Stimulated activated naive CD8-positive, alpha-beta T cell treated with anti-CD3 and anti-CD28 coated beads, Interleukin-15, Interleukin-2, amounts not matched to agents 100 ng/mL and 50 ng/mL, for 24 hours (primary cell): Measurements from ENCODE around the gene RRM2.
"Not testable (repeated sequence)": the region's sequence is repeated elsewhere in the genome, so short reads cannot be mapped to it uniquely, and the experiment has no call there.

Experiments used
- H3K27ac Mint-ChIP-seq: one replicate; pipeline ENCODE4 v1.8.0; 2021; ENCODE audit warnings: mild to moderate bottlenecking, mixed read lengths
- H3K27me3 Mint-ChIP-seq: one replicate; pipeline ENCODE4 v1.8.0; 2021; ENCODE audit warnings: mixed read lengths
- H3K36me3 Mint-ChIP-seq: one replicate; pipeline ENCODE4 v1.8.0; 2021; ENCODE audit warnings: low read depth, mixed read lengths
- H3K4me1 Mint-ChIP-seq: one replicate; pipeline ENCODE4 v1.8.0; 2021; ENCODE audit warnings: low read depth, mixed read lengths
- H3K4me3 Mint-ChIP-seq: one replicate; pipeline ENCODE4 v1.8.0; 2021; ENCODE audit warnings: mild to moderate bottlenecking, mixed read lengths
- H3K9me3 Mint-ChIP-seq: one replicate; pipeline ENCODE4 v1.8.0; 2021; ENCODE audit warnings: mixed read lengths

The RRM2 gene

DNA sequence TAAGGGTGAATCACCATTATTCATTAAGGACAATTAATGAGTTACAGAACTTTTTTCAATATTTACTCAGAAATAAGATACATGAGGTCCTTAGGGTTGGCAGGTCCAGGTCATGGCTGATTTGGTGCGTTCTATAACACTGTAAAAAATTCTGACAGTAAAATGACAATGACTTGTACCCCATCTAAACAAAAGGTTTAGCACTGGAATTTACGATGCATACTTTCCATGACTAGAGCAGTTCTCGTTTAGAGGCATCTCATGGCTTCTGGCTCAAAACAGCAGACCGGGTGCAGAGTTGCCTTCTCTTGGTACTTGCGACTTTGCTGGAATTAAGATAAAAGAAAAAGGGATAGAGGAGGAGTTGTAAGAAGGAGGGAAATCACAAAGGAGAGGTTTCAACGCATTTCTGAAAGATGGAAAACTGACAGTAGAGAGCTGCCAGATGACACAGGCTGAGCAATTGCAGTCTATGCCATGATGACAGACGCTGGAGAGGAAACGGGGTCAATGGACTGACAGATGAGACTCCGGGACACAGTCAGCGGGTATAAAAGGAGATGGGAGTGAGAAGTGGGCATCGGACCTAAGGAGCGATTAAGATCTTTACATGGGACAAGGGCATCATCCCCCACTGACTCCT, 38.2 kb upstream of the RRM2 start:
- no peaks in the 10 kb centered on the region for H3K9me3 Mint-ChIP-seq
- H3K4me1 Mint-ChIP-seq = peaks cover 28% of the 10 kb centered on the region
- H3K27ac Mint-ChIP-seq = peak overlapping the region; percentile 75
- peak overlapping the region; percentile 11 for H3K4me3 Mint-ChIP-seq
- H3K36me3 Mint-ChIP-seq = no peaks in the 10 kb centered on the region
- H3K27me3 Mint-ChIP-seq = peaks cover 67% of the 10 kb centered on the region

GRCh38 chr2:10085043-10085667, 37.4 kb upstream of the RRM2 start:
- no peak overlapping the region for H3K4me3 Mint-ChIP-seq
- peaks cover 75% of the 10 kb centered on the region for H3K27me3 Mint-ChIP-seq
- peaks cover 32% of the 10 kb centered on the region for H3K4me1 Mint-ChIP-seq
- no peaks in the 10 kb centered on the region for H3K9me3 Mint-ChIP-seq
- no peak overlapping the region for H3K27ac Mint-ChIP-seq
- no peaks in the 10 kb centered on the region for H3K36me3 Mint-ChIP-seq

GRCh38 chr2:10085668-10086059, 36.9 kb upstream of the RRM2 start:
- Mint-ChIP-seq H3K4me3 (no peak overlapping the region), H3K9me3 (no peaks in the 10 kb centered on the region), H3K4me1 (peaks cover 30% of the 10 kb centered on the region), H3K27me3 (peaks cover 80% of the 10 kb centered on the region), H3K27ac (no peak overlapping the region), H3K36me3 (no peaks in the 10 kb centered on the region)

GRCh38 chr2:10086950-10087349, 35.6 kb upstream of the RRM2 start:
- Mint-ChIP-seq H3K4me1 (peaks cover 26% of the 10 kb centered on the region), H3K27me3 (peaks cover 77% of the 10 kb centered on the region), H3K27ac (no peak overlapping the region), H3K9me3 (no peaks in the 10 kb centered on the region), H3K4me3 (no peak overlapping the region), H3K36me3 (no peaks in the 10 kb centered on the region)

- H3K4me1 Mint-ChIP-seq = peaks cover 26% of the 10 kb centered on the region
- no peak overlapping the region for H3K4me3 Mint-ChIP-seq
- H3K27ac Mint-ChIP-seq = no peak overlapping the region
- H3K27me3 Mint-ChIP-seq = peaks cover 79% of the 10 kb centered on the region
- no peaks in the 10 kb centered on the region for H3K9me3 Mint-ChIP-seq
- H3K36me3 Mint-ChIP-seq = no peaks in the 10 kb centered on the region
Measured at GRCh38 chr2:10087360-10087759, 35.2 kb upstream of the RRM2 start.

GRCh38 chr2:10089565-10090190, 32.9 kb upstream of the RRM2 start:
- H3K9me3 Mint-ChIP-seq = no peaks in the 10 kb centered on the region
- H3K36me3 Mint-ChIP-seq = no peaks in the 10 kb centered on the region
- H3K4me1 Mint-ChIP-seq = peaks cover 8% of the 10 kb centered on the region
- peaks cover 73% of the 10 kb centered on the region for H3K27me3 Mint-ChIP-seq
- H3K27ac Mint-ChIP-seq = no peak overlapping the region
- no peak overlapping the region for H3K4me3 Mint-ChIP-seq

- H3K4me1 Mint-ChIP-seq = peaks cover 8% of the 10 kb centered on the region
- no peak overlapping the region for H3K27ac Mint-ChIP-seq
- H3K9me3 Mint-ChIP-seq = no peaks in the 10 kb centered on the region
- peak overlapping the region; percentile 71 for H3K4me3 Mint-ChIP-seq
- no peaks in the 10 kb centered on the region for H3K36me3 Mint-ChIP-seq
- H3K27me3 Mint-ChIP-seq = peaks cover 64% of the 10 kb centered on the region
Measured at GRCh38 chr2:10091182-10091888, 31.2 kb upstream of the RRM2 start.

DNA sequence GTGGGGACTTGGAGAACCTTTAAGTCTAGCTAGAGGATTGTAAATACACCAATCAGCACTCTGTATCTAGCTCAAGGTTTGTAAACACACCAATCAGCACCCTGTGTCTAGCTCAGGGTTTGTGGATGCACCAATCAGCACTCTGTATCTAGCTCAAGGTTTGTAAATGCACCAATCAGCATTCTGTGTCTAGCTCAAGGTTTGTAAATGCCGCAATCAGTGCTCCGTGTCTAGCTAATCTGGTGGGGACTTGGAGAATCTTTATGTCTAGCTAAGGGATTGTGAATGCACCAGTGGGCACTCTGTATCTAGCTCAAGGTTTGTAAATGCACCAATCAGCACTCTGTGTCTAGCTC, 30.7 kb upstream of the RRM2 start:
- peak overlapping the region; percentile 7 for H3K4me3 Mint-ChIP-seq
- not testable (repeated sequence) for H3K27ac Mint-ChIP-seq, H3K4me1 Mint-ChIP-seq, H3K9me3 Mint-ChIP-seq, H3K36me3 Mint-ChIP-seq
- peaks cover 64% of the 10 kb centered on the region for H3K27me3 Mint-ChIP-seq

- peaks cover 53% of the 10 kb centered on the region for H3K27me3 Mint-ChIP-seq
- no peak overlapping the region for H3K4me3 Mint-ChIP-seq
- H3K9me3 Mint-ChIP-seq = no peaks in the 10 kb centered on the region
- peak overlapping the region; percentile 34 for H3K27ac Mint-ChIP-seq
- no peaks in the 10 kb centered on the region for H3K36me3 Mint-ChIP-seq
- H3K4me1 Mint-ChIP-seq = peaks cover 8% of the 10 kb centered on the region
Measured at GRCh38 chr2:10094271-10094814, 28.2 kb upstream of the RRM2 start.

GRCh38 chr2:10095175-10095574, 27.4 kb upstream of the RRM2 start:
- H3K36me3 Mint-ChIP-seq = no peaks in the 10 kb centered on the region
- no peaks in the 10 kb centered on the region for H3K9me3 Mint-ChIP-seq
- peaks cover 4% of the 10 kb centered on the region for H3K4me1 Mint-ChIP-seq
- H3K27ac Mint-ChIP-seq = no peak overlapping the region
- H3K4me3 Mint-ChIP-seq = no peak overlapping the region
- peaks cover 44% of the 10 kb centered on the region for H3K27me3 Mint-ChIP-seq

DNA sequence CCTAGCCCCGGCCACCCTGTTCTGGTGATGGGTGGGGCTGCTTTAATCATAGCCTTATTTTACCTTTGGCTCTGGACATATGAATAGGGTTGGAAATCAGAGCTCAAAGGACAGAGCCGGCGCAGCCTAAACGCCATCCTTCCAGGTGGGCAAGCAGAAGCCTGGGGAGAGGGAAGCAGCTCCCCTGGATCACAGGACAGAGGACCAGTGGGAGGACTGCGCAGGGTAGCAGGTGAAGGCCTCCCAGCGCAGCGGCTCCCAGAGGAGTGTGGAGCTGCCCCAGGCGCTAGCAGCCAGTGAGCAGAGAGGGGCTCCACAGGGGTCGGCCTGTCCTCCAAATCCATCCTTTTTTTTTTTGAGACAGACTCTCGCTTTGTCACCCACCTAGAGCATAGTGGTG, 25.9 kb upstream of the RRM2 start:
- Mint-ChIP-seq H3K4me1 (no peaks in the 10 kb centered on the region), H3K27me3 (peaks cover 34% of the 10 kb centered on the region), H3K4me3 (no peak overlapping the region), H3K27ac (no peak overlapping the region), H3K9me3 (no peaks in the 10 kb centered on the region), H3K36me3 (no peaks in the 10 kb centered on the region)

DNA sequence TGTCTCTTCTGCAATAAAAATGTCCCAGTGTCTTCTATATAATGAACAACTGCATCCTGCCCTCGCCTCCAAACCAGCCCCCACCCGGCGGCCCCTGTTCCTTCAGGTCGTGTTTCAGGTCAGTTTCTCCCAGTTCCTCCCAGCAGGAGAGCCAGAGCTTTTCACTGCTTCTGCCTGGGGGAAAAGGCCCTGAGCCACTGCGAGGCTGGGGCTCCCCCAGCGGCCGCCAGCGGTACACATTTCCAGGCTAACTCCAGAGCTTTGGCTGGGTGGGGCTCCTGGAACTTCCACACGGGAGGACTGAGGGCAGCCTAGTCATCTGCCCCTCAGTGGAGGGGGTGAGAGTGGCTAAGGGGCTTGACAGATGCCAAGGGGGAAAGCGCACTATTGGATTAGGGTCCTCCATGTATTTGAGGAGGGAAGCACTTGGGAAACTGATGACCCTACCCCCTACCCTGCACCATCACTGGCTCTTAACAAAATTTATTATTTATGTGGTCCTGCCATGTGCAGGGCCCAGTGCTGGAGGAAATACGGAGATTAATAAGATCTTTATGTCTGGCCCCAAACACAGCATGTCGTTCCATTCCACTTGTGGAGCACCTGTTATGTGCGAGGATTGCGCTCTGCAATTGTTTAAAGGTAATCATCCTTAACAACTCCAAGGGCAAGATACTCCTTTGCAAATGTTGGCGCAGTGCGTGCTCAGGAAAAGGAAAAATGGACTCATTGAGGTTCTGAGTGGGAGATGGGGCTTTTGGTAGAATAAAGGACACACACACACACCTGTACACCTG, 25.0 kb upstream of the RRM2 start:
- no peaks in the 10 kb centered on the region for H3K36me3 Mint-ChIP-seq
- no peak overlapping the region for H3K4me3 Mint-ChIP-seq
- peaks cover 27% of the 10 kb centered on the region for H3K27me3 Mint-ChIP-seq
- H3K4me1 Mint-ChIP-seq = no peaks in the 10 kb centered on the region
- no peaks in the 10 kb centered on the region for H3K9me3 Mint-ChIP-seq
- no peak overlapping the region for H3K27ac Mint-ChIP-seq

DNA sequence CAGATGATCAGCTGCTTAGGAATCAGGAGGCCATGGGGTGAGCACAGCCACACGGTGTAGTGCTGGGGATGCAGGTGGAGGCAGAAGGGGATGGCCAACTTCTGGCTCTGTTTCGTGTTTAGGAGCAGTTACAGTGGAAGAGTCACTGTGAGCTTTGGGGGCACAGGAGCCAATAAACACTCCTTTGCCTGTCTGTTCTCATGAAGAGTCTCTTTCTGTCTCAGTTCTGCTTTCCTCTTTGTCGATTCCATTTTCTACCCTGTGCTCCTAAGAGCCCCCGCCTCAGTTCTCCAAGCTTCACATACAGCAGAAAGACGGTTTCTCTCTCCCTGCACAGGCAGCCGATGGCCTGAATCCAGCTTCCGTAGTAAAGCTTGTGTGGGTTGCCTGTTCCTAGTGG, 21.0 kb upstream of the RRM2 start:
- Mint-ChIP-seq H3K27me3 (peaks cover 7% of the 10 kb centered on the region), H3K4me1 (no peaks in the 10 kb centered on the region), H3K9me3 (peaks cover 2% of the 10 kb centered on the region), H3K27ac (no peak overlapping the region), H3K4me3 (no peak overlapping the region), H3K36me3 (no peaks in the 10 kb centered on the region)

- no peaks in the 10 kb centered on the region for H3K27me3 Mint-ChIP-seq
- no peak overlapping the region for H3K27ac Mint-ChIP-seq
- H3K9me3 Mint-ChIP-seq = peaks cover 9% of the 10 kb centered on the region
- H3K36me3 Mint-ChIP-seq = peaks cover 7% of the 10 kb centered on the region
- H3K4me1 Mint-ChIP-seq = no peaks in the 10 kb centered on the region
- no peak overlapping the region for H3K4me3 Mint-ChIP-seq
Measured at GRCh38 chr2:10103179-10103578, 19.4 kb upstream of the RRM2 start.
